ENCODE measurements around the gene PAQR9.

The PAQR9 gene

GRCh38 chr3:142981108-142981507, 17.6 kb upstream of the PAQR9 start:
- DNase-seq: no peak

GRCh38 chr3:142977399-142977728, 13.9 kb upstream of the PAQR9 start:
- DNase-seq: no peak

- DNase-seq: no peak
These were observed 13.3 kb upstream of the PAQR9 start for GRCh38 chr3:142976621-142977398.

- no peak for DNase-seq
These were observed 12.0 kb upstream of the PAQR9 start for GRCh38 chr3:142975316-142975995.

GRCh38 chr3:142973217-142974009, 9.9 kb upstream of the PAQR9 start:
- DNase-seq: no peak

- DNase-seq: no peak
These were observed 8.7 kb upstream of the PAQR9 start for GRCh38 chr3:142972092-142972753.

- no peak for DNase-seq
These were observed 8.0 kb upstream of the PAQR9 start for GRCh38 chr3:142971431-142971830.

- DNase-seq: no peak
These were observed 5.0 kb upstream of the PAQR9 start for GRCh38 chr3:142968319-142969025.

- DNase-seq: no peak
These were observed 3.3 kb upstream of the PAQR9 start for GRCh38 chr3:142966808-142967207.

- no peak for DNase-seq
These were observed 2.1 kb upstream of the PAQR9 start for GRCh38 chr3:142965581-142965980.

GRCh38 chr3:142963234-142963515, 299 bp downstream of the PAQR9 start:
- DNase-seq: no peak

- no peak for DNase-seq
These were observed 797 bp downstream of the PAQR9 start for GRCh38 chr3:142962520-142963233.

GRCh38 chr3:142962175-142962519, 1.3 kb downstream of the PAQR9 start:
- no peak for DNase-seq

- no peak for DNase-seq
These were observed 1.9 kb downstream of the PAQR9 start for GRCh38 chr3:142961539-142961938.

GRCh38 chr3:142960322-142960850, 3.1 kb downstream of the PAQR9 start:
- no peak for DNase-seq

- no peak for DNase-seq
These were observed 4.8 kb downstream of the PAQR9 start for GRCh38 chr3:142958707-142959106.

- DNase-seq: no peak
These were observed 10.0 kb downstream of the PAQR9 start for GRCh38 chr3:142953443-142953842.

- no peak for DNase-seq
These were observed 10.9 kb downstream of the PAQR9 start for GRCh38 chr3:142952272-142953193.

GRCh38 chr3:142951794-142952193, 11.7 kb downstream of the PAQR9 start:
- no peak for DNase-seq

GRCh38 chr3:142950972-142951371, 12.5 kb downstream of the PAQR9 start:
- DNase-seq: no peak

Measured in right forelimb (tissue), 1 donor.